Frontal cortex (tissue), 4 donors: Measurements from ENCODE around the gene PPP1R14C. TPM values are rescaled to one million over a fixed set of nuclear protein-coding genes. Genes with fewer than 3 reads are reported as not detected.
"Not testable (repeated sequence)": the region's sequence is repeated elsewhere in the genome, so short reads cannot be mapped to it uniquely, and the experiment has no call there.

Experiments used
- DNase-seq, 2 donors: peaks; one replicate each; pipeline ENCODE4 v3.0.0; 2012; ENCODE audit warnings: low spot score in 2 of 2
- FAIRE-seq: peaks from 2 replicates; lab custom pipeline; 2012; peaks lifted over from hg19 to GRCh38; lab: Jason Lieb, UNC
- total RNA-seq: library from RNA; depleted of rRNA; stranded (reverse); fragments of >200 nt; gene quantifications from one replicate; pipeline ENCODE4 v1.2.3, GENCODE V29; 2014
- donor health status: control.
- donor health status: control.
- donor health status: control.

The PPP1R14C gene
- total RNA-seq, 1 donor from 2014 or later, result 59.1 TPM

GRCh38 chr6:150238336-150238741, 95.5 kb downstream of the PPP1R14C start:
- FAIRE-seq, result no peak
- DNase-seq, result no peak

DNA sequence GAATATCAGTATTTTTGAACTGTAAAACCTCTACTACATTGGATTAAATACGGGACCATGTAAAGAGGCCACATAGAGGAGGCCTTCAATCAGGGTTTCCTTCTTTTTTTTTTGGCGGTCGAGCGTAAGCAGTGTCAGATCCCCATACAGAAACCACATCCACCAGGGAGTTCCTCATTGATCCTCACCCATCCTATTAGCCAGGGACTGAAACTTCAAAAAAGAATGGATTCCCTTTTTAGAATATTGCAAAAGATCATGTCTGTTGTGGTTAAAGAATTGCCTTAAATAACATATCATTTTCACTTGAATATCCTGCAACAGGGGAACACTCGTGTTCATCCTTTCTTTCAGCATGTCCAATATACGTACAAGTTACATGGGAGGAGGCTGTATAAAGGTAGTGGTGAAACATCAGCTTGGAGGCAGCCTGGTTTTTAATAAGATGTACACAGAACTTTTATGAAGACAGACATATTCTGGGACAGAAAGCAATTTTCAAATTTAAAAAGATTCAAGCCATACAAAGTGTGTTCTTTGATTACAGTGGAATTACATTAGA, 96.1 kb downstream of the PPP1R14C start:
- FAIRE-seq, result no peak
- no peak for DNase-seq

- not testable (repeated sequence) for DNase-seq, FAIRE-seq
Observed at GRCh38 chr6:150241756-150242155, 98.9 kb downstream of the PPP1R14C start.

DNA sequence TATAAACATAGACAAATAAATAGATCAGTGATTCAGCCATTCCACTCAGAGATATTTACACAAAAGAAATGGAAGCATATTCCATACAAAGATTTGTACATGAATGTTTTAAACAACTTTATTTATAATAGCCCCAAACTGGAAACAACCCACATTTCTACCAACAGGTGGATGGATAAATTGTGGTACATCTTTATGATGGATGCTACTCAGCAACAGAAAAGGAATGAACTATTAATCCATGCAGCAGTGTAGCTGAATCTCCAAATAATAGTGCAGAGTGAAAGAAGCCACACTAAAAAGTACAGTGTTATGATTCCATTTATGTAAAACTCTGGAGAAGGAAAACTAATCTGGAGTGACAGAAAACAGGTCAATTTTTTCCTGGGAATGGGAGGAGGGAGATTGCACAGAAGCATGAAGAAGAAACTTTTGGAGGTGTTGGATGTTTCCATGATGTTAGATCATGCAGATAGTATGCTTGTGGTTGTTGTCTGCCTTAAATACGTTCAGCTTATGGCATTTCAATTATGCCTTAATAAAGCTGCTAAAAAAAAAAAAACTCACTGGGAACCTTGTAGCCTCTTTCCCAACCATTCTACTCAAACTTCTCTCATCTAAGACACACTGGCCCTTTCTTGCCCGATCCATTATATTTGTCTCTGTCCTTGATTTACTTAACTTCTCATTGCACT, 100.9 kb downstream of the PPP1R14C start:
- no peak for FAIRE-seq
- no peak for DNase-seq

DNA sequence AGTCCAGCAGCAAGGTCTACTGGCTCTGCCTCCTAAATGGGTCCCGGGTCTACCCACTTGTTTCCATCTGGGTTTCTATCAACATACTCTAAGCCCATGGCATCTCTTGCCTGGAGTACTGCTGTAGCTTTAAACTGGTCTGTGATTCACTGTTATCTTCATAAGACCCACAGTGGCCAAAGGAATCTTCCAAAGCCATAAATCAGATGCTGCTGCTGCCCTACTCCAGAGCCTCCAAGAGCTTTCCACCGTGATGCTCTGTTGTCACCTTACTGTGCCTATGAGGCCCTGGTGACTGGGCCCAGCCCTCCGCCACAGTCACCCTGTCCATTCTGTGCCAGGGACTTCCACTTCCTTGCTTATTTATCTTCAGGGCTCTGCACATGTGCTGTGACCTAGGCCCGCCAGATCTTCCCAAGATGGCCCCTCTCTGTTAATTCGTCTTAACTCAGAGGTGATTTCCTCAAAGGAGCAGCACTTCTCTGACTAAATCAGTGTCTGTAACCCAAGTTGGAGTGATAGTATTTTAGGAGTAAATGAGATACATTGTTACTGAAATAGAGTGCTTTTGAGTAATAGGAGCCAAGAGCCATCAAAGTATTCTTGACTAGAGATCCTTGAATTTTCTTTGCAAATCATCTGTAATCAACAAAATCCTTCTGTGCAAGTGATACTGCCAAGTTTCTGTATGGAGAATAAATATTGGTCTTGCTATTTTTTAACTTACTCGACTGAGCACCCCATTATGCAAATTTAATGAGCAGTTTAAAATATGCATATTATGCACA, 102.5 kb downstream of the PPP1R14C start:
- DNase-seq (no peak), FAIRE-seq (no peak)

GRCh38 chr6:150247803-150248202, 105.0 kb downstream of the PPP1R14C start:
- DNase-seq, result no peak
- no peak for FAIRE-seq

GRCh38 chr6:150248300-150248699, 105.5 kb downstream of the PPP1R14C start:
- DNase-seq (no peak), FAIRE-seq (no peak)

GRCh38 chr6:150249261-150249660, 106.4 kb downstream of the PPP1R14C start:
- FAIRE-seq (no peak), DNase-seq (no peak)

DNA sequence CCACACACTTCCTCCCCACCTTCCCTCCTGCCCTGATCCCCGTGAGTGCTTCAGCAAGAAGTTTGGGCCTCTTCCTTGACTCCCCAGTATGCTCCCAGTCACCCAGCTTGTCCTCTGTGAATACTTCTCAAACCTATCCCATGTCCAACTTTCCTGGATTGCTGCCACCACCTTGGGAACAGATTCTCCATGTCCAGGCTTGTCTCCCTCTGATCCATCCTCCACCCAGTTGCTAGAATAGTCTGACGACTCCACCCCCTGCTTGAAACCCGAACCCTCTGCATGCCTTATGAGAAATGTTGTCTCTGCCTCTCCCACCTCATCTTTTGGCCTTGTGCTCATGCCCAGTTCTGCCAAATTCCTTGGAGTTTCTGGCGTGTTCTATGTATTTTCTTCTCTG, 108.0 kb downstream of the PPP1R14C start:
- FAIRE-seq (no peak), DNase-seq (no peak)

DNA sequence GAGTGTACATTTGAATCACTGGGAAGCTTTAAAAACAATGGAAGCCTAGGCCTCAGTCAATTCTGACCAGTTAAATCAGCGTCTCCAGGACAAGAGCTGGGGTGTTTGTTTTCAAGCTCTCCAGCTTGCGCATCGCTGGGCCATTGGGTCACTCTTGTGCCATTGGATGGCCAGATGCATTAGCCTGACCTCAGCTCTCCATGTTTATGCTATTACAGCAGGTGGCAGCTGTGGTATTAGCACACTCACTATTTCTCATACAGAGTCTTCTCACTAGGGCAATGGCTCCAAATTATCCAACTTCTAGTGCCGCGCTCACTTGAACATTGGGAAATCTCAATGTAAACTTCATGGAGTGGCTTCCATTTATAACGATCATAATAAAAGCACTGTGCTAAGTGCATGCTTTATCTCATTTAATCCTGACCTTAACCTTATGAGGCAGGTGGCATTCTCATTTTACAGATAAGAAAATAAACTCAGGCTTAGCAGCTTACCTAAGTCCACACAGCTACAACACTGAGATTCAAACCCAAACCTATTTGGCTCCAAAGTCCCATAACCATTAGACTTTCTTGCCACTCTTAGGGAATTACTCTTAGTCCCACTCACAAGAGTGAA, 108.8 kb downstream of the PPP1R14C start:
- no peak for DNase-seq
- FAIRE-seq, result no peak

- no peak for DNase-seq
- no peak for FAIRE-seq
Observed at GRCh38 chr6:150252714-150253444, 110.0 kb downstream of the PPP1R14C start.

DNA sequence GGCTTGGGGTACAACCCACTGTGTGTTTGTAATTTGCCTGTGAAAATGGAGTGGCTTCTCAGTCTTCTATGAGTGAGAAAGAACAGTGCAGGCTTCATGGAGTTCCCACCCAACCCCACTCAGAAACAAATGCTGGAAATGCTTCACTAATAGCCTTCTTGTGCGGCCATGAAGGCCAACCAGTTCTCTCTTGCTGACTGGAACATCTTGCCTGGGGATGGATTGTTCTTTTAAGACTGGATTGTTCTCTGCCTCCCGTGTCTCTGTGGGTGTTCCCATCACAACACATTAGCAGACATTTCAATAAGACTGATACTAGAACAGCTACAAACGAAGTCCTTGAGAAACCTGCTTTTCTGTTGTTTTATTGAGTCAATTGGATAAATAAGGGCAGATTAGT, 110.6 kb downstream of the PPP1R14C start:
- no peak for FAIRE-seq
- DNase-seq, result no peak

GRCh38 chr6:150254770-150255169, 111.9 kb downstream of the PPP1R14C start:
- no peak for DNase-seq
- no peak for FAIRE-seq

- DNase-seq, result no peak
- no peak for FAIRE-seq
Observed at GRCh38 chr6:150255840-150256239, 113.0 kb downstream of the PPP1R14C start.

- no peak for DNase-seq
Observed at GRCh38 chr6:150256618-150257272, 113.9 kb downstream of the PPP1R14C start.

DNA sequence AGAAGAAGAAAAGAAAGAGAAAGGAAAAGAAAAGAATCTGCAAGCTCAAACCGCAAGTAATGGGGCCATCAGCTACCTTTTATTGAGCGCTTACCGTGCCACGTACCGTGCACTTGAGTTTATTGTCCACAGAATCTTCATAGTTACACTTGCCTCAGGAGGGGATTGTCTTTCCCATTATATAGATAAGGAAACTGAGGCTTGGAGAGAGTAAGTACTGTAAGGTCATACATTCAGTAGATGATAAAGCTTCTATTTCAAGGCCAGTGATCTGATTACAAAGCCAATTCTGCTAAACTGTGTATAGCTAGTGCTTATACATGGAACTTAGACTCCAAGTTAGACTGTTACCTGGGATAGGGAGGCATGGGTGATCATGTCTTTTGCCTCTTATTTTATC, 115.5 kb downstream of the PPP1R14C start:
- no peak for FAIRE-seq
- DNase-seq, result no peak

More at GRCh38 chr6:150256618-150257272, 113.9 kb downstream of the PPP1R14C start:
- FAIRE-seq, result no peak

DNA sequence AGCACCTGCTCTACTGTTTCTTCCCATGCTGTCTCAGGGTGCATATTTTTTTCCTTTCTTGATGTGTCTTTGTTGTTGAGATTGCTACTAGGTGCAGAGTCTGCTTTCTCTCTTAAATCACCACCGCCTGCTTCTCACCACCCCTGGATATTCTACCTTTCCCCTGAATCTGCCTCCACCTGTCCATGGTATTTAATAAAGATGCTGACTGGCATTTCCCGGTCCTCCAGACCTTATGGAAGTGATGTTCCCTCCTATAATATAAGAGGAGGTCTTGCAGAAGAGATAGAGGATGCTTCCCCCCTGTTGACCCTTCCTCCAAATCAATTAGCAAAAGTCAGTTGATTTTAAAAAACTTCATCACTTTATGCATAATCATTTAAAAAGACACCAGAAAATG, 118.1 kb downstream of the PPP1R14C start:
- FAIRE-seq, result no peak
- no peak for DNase-seq

- FAIRE-seq, result no peak
- no peak for DNase-seq
Observed at GRCh38 chr6:150261997-150262697, 119.3 kb downstream of the PPP1R14C start.
